Measurements from ENCODE around the gene TSKS.

DNA sequence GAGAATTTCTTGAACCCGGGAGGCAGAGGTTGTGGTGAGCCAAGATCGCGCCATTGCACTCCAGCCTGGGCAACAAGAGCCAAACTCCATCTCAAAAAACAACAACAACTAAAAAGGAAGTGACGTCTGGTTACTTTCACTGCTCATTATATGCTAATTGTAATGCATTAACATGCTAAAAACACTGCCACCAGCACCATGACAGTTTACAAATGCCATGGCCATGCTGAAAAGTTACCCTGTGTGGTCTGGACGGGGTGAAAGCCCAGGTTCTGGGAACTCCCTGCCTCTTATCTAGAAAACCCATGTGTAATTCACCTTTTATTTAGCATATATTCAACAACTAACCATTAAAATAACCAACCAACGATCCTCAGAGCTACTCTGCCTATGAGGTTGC lies 44.1 kb downstream of the TSKS start:
- TF ChIP-seq POLR2A (IDR thresholded peaks at IDR 0.05), result no peak
- no peak for TF ChIP-seq CTCF (IDR thresholded peaks at IDR 0.05)
